Mucosa of rectum (tissue), 2 donors: ENCODE measurements around the gene BNIP2.

Experiments
- H3K27ac ChIP-seq, 2 donors: one replicate each; pipeline ENCODE4 v1.7.0; 2013; ENCODE audit warnings: inconsistent platforms in 2 of 2, low read depth in 2 of 2, low read length in 2 of 2
- H3K27me3 ChIP-seq, 2 donors: one replicate each; pipeline ENCODE4 v1.7.0; 2013; ENCODE audit warnings: low read length in 2 of 2; ENCODE audit not compliant: control insufficient read depth in 2 of 2, insufficient read depth in 2 of 2
- H3K36me3 ChIP-seq, 2 donors: one replicate each; pipeline ENCODE4 v1.7.0; 2013; ENCODE audit warnings: low read length in 2 of 2; ENCODE audit not compliant: control insufficient read depth in 2 of 2, insufficient read depth in 2 of 2
- H3K4me1 ChIP-seq, 2 donors: one replicate each; pipeline ENCODE4 v1.7.0; 2013; ENCODE audit warnings: low read length in 2 of 2, mild to moderate bottlenecking in 1 of 2; ENCODE audit not compliant: control insufficient read depth in 2 of 2, insufficient read depth in 2 of 2
- H3K4me3 ChIP-seq, 2 donors: one replicate each; pipeline ENCODE4 v1.7.0; 2013; ENCODE audit warnings: low read length in 2 of 2
- H3K9ac ChIP-seq, 2 donors: one replicate each; pipeline ENCODE4 v1.7.0; 2013; ENCODE audit warnings: low read length in 2 of 2, low read depth in 1 of 2, mild to moderate bottlenecking in 1 of 2
- H3K9me3 ChIP-seq, 2 donors: one replicate each; pipeline ENCODE4 v1.7.0; 2013; ENCODE audit warnings: low read length in 2 of 2; ENCODE audit not compliant: control insufficient read depth in 2 of 2
- donor health status: healthy.
- donor health status: Normal muscosa, but diverticular disease.

Gene BNIP2

DNA sequence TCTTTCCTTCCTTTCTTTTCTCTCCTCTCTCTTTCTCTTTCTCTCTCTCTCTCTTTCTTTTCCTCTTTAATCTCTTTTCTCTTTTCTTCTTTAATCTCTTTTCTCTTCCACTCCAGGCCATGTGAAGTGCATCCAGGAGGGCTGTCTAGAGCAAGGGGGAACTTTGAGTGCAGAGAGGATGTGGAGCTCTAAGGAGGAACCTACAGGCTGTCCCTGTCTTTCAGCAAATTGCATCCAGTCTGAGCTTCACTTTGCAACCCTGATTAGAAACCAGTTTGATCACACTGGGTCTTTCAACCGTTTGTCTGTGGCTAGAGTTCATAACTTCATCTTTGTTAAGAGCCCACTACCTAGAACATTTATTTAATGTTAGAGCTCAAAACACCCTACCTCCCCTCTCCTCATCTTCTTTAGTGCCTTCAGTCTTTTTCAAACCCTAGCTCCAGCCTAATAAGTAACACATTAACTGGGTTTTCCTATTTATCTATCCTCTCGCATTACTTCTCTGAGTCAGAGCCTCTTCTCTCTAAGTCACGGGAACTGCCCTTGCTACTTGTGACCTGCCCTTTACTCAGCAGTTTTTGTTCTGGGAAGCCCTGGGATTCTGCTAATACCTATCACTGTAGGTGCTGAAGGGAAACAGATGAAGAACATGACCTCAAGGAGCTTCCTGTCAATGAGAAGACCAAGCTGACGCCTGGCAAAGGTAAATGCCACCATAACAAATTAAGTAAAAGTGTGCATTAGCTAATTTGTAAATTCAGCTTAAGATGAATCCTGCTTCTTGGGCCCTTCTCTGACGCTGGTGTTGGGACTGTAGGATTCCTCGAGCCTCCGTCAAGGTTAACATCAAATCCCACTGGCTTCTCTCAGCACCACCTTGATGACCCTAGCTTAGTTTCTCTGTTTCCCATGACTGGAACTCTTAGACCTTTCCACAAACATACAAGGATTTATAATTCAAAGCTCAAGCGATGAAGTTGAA is 77.6 kb downstream of the BNIP2 start, which contains the start of gene GCNT3:
Gene GCNT3 (plus strand): TSS at position 508 of the 985 bp plus-strand sequence. CDS start 6,456 bp downstream, outside the sequence.
- Histone ChIP-seq H3K27ac (peak within 1 kb of the TSS; percentile 84 to 88), H3K27me3 (no peaks in the 10 kb centered on the region), H3K36me3 (no peaks in the 10 kb centered on the region), H3K4me1 (peaks cover 4 to 13% of the 10 kb centered on the region in 2 donors), H3K4me3 (peak within 1 kb of the TSS; percentile 69 to 74), H3K9me3 (no peaks in the 10 kb centered on the region), H3K9ac (peak within 1 kb of the TSS; percentile 66)

DNA sequence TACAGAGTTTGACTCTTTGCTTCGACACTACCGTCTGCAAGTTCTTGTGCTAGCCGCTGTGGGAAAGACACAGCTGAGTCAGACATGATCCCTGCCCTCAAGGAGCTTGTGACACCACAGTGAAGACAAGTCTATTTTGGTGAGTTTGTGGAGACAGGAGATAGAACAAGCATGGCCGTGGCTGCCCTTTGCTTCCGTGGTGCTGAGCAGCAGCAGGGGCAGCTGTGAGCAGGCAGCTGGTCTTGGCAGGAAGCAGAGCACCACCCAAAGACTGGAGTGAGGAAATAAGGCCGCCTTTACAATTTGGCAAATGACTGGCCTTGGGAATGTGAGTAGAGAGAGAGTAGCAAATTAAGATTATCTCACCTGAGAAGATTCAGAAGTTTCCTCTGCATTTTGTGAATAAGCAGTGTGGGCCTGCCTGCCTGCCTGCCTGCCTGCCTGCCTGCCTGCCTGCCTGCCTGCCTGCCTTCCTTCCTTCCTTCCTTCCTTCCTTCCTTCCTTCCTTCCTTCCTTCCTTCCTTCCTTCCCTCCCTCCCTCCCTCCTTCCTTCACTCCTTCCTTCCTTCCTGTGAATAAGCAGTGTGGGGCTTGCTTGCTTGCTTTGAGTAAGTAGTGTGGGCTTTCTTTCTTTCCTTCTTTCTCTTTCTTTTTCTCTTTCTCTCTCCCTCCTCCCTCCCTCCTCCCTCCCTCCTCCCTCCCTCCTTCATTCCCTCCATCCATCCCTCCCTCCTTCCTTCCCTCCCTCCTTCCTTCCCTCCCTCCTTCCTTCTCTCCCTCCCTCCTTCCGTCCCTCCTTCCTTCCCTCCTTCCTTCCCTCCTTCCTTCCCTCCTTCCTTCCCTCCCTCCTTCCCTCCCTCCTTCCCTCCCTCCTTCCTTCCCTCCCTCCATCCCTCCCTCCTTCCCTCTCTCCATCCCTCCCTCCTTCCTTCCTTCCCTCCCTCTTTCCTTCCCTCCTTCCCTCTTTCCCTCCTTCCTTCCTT is 79.1 kb downstream of the BNIP2 start:
- H3K27me3 ChIP-seq: no peaks in the 10 kb centered on the region
- H3K9me3 ChIP-seq: no peaks in the 10 kb centered on the region
- H3K9ac ChIP-seq: no peak overlapping the region
- peaks cover 4 to 13% of the 10 kb centered on the region in 2 donors for H3K4me1 ChIP-seq
- peak overlapping the region; percentile 53 to 58 for H3K27ac ChIP-seq
- H3K36me3 ChIP-seq: no peaks in the 10 kb centered on the region
- H3K4me3 ChIP-seq: no peak overlapping the region
